Spleen (tissue), 11 donors: ENCODE measurements around the gene TNNI3. TPM values are rescaled to one million over a fixed set of nuclear protein-coding genes. Genes with fewer than 3 reads are reported as not detected.

ENCODE experiments used
- DNase-seq: peaks from one replicate; pipeline ENCODE4 v3.0.0-alpha.2; 2020
- H3K27ac ChIP-seq, 8 donors: fragments of 200-600 bp; sonication (generic) in 7 of 8; 1 replicate in 4 of 8; 2 replicates in 4 of 8; pipeline versions ENCODE4 v1.5.0 to v1.8.0; 2016 to 2021; ENCODE audit warnings: inconsistent platforms in 4 of 8, mild to moderate bottlenecking in 4 of 8, moderate library complexity in 1 of 8
- H3K27me3 ChIP-seq, 7 donors: fragments of 200-600 bp; sonication (generic) in 6 of 7; replicated peaks in 1 of 7; 1 replicate in 4 of 7; 2 replicates in 3 of 7; pipeline versions ENCODE4 v1.5.0 to v1.8.0; 2016 to 2021; ENCODE audit warnings: inconsistent platforms in 3 of 7, mild to moderate bottlenecking in 1 of 7
- H3K36me3 ChIP-seq, 6 donors: fragments of 200-600 bp; sonication (generic) in 5 of 6; 1 replicate in 4 of 6; 2 replicates in 2 of 6; pipeline versions ENCODE4 v1.5.0 to v1.8.0; 2016 to 2021; ENCODE audit warnings: inconsistent platforms in 2 of 6
- H3K4me1 ChIP-seq, 6 donors: fragments of 200-600 bp; sonication (generic) in 5 of 6; 1 replicate in 3 of 6; 2 replicates in 3 of 6; pipeline versions ENCODE4 v1.5.0 to v1.8.0; 2016 to 2021; ENCODE audit warnings: inconsistent platforms in 3 of 6
- H3K4me3 ChIP-seq, 8 donors: fragments of 200-600 bp; sonication (generic) in 7 of 8; 1 replicate in 4 of 8; 2 replicates in 4 of 8; pipeline versions ENCODE4 v1.5.0 to v1.8.0; 2016 to 2021; ENCODE audit warnings: inconsistent platforms in 4 of 8, mild to moderate bottlenecking in 4 of 8, moderate library complexity in 2 of 8
- H3K9me3 ChIP-seq, 8 donors: fragments of 200-600 bp; sonication (generic) in 7 of 8; 1 replicate in 4 of 8; 2 replicates in 4 of 8; pipeline versions ENCODE4 v1.5.0 to v1.8.0; 2016 to 2021; ENCODE audit warnings: inconsistent platforms in 4 of 8
- CTCF ChIP-seq, 11 experiments: fragments of 200-600 bp in 7 of 11; fragments of 450-650 bp in 4 of 11; sonication (generic) in 4 of 11; IDR thresholded peaks in 8 of 11; conservative IDR thresholded peaks in 3 of 11; 1 replicate in 7 of 11; 2 replicates in 4 of 11; pipeline versions ENCODE4 v1.4.0 to v1.8.0; 2016 to 2021; ENCODE audit warnings: antibody characterized with exemption in 11 of 11, inconsistent platforms in 4 of 11, mild to moderate bottlenecking in 1 of 11
- POLR2A ChIP-seq, 3 donors: fragments of 450-650 bp; IDR thresholded peaks; one replicate each; pipeline ENCODE4 v1.5.1; 2017; ENCODE audit warnings: antibody characterized with exemption in 3 of 3, mild to moderate bottlenecking in 1 of 3
- POLR2AphosphoS5 ChIP-seq, 3 donors: sonication (generic); formaldehyde crosslinking; IDR thresholded peaks; one replicate each; pipeline ENCODE4 v1.5.1; 2017; ENCODE audit warnings: antibody characterized with exemption in 3 of 3
- WGBS, 5 donors: extraction: QIAGEN DNeasy Blood & Tissue Kit in 3 of 5; methylation state at CpG; one replicate each; pipeline versions ENCODE4 v1.1.5 to v1.1.7; 2013 to 2018; 5-methylcytosine and 5-hydroxymethylcytosine counted together
- intact Hi-C: fragments of 100-400 bp; cut with DNase I; formaldehyde crosslinking; loops from one replicate; pipeline ENCODE4 v1.15.0; 2023; ENCODE audit warnings: low total_unique reads
- polyA plus RNA-seq, 3 donors: library from polyadenylated mRNA; stranded (reverse); fragments of 200-250 nt; gene quantifications; one replicate each; pipeline ENCODE4 v1.2.1, GENCODE V29; 2013
- total RNA-seq, 7 donors: library from RNA; depleted of rRNA in 3 of 7; stranded (reverse); fragments of >200 nt in 3 of 7; fragmentation: NEBNext Ultra II Directional in 4 of 7; extraction: Animal tissue kit (Norgen Biotek cat#: 25700) in 4 of 7; gene quantifications; one replicate each; pipeline versions ENCODE4 v1.1.0 to v1.2.1, GENCODE V29; 2016 to 2021
- donor health status: healthy with polysubstance abuse.
- donor health status: DM: no; HTN: no; CAD: no; lungs with moderate emphysema.
- donor health status: DM: no; HTN: no; CAD: no.
- donor health status: Bipolar disorder and iron deficiency.
- donor health status: healthy.
- donor health status: DM: no; HTN: no; CAD: no.
- donor health status: DM: yes; HTN: yes; CAD: no.

The TNNI3 gene
- total and polyA plus RNA-seq, 10 donors: 0.15 to 0.74 (median 0.70) TPM; not detected in 7

- peaks cover 0 to 31% (median 0%) of the 10 kb centered on the region in 7 donors for H3K27me3 ChIP-seq
- TF ChIP-seq CTCF (IDR thresholded peaks at IDR 0.05 in 8 of 11, conservative IDR thresholded peaks at IDR 0.05 in 3 of 11): no peak
- no peak for TF ChIP-seq POLR2AphosphoS5 (IDR thresholded peaks at IDR 0.05)
- no peak for TF ChIP-seq POLR2A (IDR thresholded peaks at IDR 0.05)
- no peak for DNase-seq
These were observed 42.2 kb upstream of the TNNI3 start for GRCh38 chr19:55199620-55200204.

GRCh38 chr19:55198651-55199050 lies 41.1 kb upstream of the TNNI3 start:
- Histone ChIP-seq H3K9me3 (no peaks in the 10 kb centered on the region), H3K4me1 (peaks cover 0 to 24% (median 7%) of the 10 kb centered on the region in 6 donors), H3K36me3 (peaks cover 0 to 80% (median 0%) of the 10 kb centered on the region in 6 donors), H3K27ac (peak overlapping the region in 5 of 8 donors; percentile 44 to 67 (median 62)), H3K27me3 (peaks cover 0 to 30% (median 0%) of the 10 kb centered on the region in 7 donors), H3K4me3 (no peak overlapping the region)
- no peak for DNase-seq
- WGBS, 5 donors: 38 to 79% (median 58%) methylated on average over 4 to 5 of the region's 5 CpGs
- intact Hi-C loops: no loop called here
- TF ChIP-seq POLR2A (IDR thresholded peaks at IDR 0.05) (no peak), POLR2AphosphoS5 (IDR thresholded peaks at IDR 0.05) (peak in 2 of 3 donors; percentile 42 to 63)

More at GRCh38 chr19:55199620-55200204, 42.2 kb upstream of the TNNI3 start:
- H3K4me3 ChIP-seq: no peak overlapping the region
- H3K4me1 ChIP-seq: peaks cover 0 to 24% (median 10%) of the 10 kb centered on the region in 6 donors
- peak overlapping the region in 6 of 8 donors; percentile 20 to 67 (median 53) for H3K27ac ChIP-seq
- H3K9me3 ChIP-seq: no peaks in the 10 kb centered on the region
- H3K36me3 ChIP-seq: peaks cover 0 to 69% (median 0%) of the 10 kb centered on the region in 6 donors
- intact Hi-C loops: no loop called here
- WGBS, 5 donors: 55 to 68% (median 64%) methylated on average over 5 of the region's 5 CpGs

- TF ChIP-seq POLR2A (IDR thresholded peaks at IDR 0.05) (no peak), POLR2AphosphoS5 (IDR thresholded peaks at IDR 0.05) (no peak), CTCF (IDR thresholded peaks at IDR 0.05 in 8 of 11, conservative IDR thresholded peaks at IDR 0.05 in 3 of 11) (no peak)
- intact Hi-C loops: no loop called here
- no peaks in the 10 kb centered on the region for H3K9me3 ChIP-seq
- no peak overlapping the region for H3K4me3 ChIP-seq
- peaks cover 0 to 21% (median 6%) of the 10 kb centered on the region in 6 donors for H3K4me1 ChIP-seq
- H3K27ac ChIP-seq: peak overlapping the region in 1 of 8 donors; percentile 63
- H3K27me3 ChIP-seq: peaks cover 0 to 41% (median 0%) of the 10 kb centered on the region in 7 donors
- peaks cover 0 to 89% (median 0%) of the 10 kb centered on the region in 6 donors for H3K36me3 ChIP-seq
- 48 to 67% (median 60%) methylated on average over 4 of the region's 4 CpGs for WGBS, 5 donors
- DNase-seq: no peak
These were observed 40.0 kb upstream of the TNNI3 start for GRCh38 chr19:55197528-55197927.

GRCh38 chr19:55196803-55197202 lies 39.3 kb upstream of the TNNI3 start:
- DNase-seq: no peak
- H3K27ac ChIP-seq: no peak overlapping the region
- WGBS, 5 donors: 85 to 94% (median 87%) methylated on average over 10 of the region's 10 CpGs
- peaks cover 0 to 21% (median 6%) of the 10 kb centered on the region in 6 donors for H3K4me1 ChIP-seq
- H3K9me3 ChIP-seq: no peaks in the 10 kb centered on the region
- H3K27me3 ChIP-seq: peaks cover 0 to 47% (median 0%) of the 10 kb centered on the region in 7 donors
- peaks cover 0 to 91% (median 0%) of the 10 kb centered on the region in 6 donors for H3K36me3 ChIP-seq
- intact Hi-C loops: no loop called here
- TF ChIP-seq POLR2AphosphoS5 (IDR thresholded peaks at IDR 0.05) (no peak), CTCF (IDR thresholded peaks at IDR 0.05 in 8 of 11, conservative IDR thresholded peaks at IDR 0.05 in 3 of 11) (no peak), POLR2A (IDR thresholded peaks at IDR 0.05) (no peak)
- H3K4me3 ChIP-seq: no peak overlapping the region
